NCI-H2081 (cell line): ENCODE data around the gene SOAT2.

Experiments
- DNase-seq, 2 experiments: peaks; one replicate each; lab custom pipeline; 2025; lab: John Stamatoyannopoulos, UW

Gene SOAT2, protein sequence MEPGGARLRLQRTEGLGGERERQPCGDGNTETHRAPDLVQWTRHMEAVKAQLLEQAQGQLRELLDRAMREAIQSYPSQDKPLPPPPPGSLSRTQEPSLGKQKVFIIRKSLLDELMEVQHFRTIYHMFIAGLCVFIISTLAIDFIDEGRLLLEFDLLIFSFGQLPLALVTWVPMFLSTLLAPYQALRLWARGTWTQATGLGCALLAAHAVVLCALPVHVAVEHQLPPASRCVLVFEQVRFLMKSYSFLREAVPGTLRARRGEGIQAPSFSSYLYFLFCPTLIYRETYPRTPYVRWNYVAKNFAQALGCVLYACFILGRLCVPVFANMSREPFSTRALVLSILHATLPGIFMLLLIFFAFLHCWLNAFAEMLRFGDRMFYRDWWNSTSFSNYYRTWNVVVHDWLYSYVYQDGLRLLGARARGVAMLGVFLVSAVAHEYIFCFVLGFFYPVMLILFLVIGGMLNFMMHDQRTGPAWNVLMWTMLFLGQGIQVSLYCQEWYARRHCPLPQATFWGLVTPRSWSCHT

DNA sequence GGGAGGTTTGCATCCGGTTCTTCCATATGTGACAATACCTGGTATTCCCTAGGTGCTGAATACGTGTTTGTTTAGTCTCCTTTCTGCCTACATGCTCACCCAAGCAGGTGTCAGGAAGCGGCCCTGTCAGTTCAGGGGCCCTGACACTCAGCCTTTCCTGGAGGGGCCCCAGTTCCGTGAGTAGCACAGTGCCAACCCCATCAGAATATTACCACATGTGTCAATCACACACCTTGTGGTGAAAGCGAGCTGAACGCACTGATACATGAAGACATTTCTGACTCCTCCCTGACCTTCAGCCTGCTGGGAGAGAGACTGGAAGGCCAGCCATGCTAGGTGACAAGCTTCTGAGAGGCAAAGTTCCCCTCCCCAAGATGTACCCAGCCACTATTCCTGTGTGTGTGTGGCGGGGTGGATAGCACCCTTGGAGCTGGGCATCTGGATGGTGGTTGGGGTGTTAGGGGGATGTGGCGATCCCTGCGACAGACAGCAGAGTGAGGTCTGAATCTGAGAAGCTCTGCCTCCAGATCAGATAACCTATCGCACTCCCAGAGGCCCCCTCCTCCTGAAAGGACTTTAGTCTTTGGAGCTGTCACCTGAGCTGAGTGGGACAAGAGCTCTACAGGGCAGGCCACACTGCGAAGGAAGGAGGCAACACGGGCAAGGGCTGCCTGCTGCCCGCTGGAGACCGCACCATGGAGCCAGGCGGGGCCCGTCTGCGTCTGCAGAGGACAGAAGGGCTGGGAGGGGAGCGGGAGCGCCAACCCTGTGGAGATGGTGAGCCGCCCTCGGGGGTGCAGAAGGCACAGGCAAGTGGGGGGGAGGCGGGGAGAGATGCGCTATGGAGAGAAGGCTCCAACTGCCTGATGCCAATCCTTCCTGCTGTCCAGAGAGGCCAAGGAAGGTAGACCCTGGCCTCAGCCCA lies at the start of gene SOAT2:
Gene SOAT2, plus strand, starts transcription at position 604 of the 925 bp plus-strand sequence. Its CDS starts 92 bp downstream, at position 696.
- DNase-seq, result peak; percentile 12 to 46

DNA sequence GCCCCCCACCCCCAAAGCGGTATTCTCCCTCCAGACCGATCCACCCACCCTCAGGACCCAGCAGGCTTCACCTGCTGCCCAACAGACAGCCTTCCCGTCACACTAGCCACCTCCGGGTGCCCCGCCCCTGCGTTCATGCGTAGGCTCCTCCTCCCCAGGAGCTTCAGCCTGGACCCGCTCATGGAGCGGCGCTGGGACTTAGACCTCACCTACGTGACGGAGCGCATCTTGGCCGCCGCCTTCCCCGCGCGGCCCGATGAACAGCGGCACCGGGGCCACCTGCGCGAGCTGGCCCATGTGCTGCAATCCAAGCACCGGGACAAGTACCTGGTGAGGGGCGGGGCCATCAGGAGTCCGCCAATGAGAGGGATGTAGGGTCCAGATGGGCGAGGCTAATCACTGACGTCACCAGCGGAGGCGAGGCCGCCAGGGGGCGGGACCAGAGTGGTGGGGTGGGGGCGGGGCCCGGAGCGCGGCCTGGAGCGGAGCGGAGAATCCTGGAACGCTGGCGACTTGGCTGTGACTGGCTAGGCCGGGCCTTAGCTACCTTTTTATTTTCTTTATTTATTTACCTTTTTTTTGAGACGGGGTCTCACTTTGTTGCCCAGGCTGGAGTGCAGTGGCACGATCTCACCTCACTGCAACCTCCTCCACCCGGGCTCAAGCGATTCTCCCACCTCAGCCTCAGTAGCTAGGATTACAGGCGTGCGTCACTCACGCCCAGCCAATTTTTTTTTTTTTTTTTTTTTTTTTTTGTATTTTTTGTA lies 49.0 kb upstream of the SOAT2 start:
- DNase-seq, result peak; percentile 94 to 96

DNA sequence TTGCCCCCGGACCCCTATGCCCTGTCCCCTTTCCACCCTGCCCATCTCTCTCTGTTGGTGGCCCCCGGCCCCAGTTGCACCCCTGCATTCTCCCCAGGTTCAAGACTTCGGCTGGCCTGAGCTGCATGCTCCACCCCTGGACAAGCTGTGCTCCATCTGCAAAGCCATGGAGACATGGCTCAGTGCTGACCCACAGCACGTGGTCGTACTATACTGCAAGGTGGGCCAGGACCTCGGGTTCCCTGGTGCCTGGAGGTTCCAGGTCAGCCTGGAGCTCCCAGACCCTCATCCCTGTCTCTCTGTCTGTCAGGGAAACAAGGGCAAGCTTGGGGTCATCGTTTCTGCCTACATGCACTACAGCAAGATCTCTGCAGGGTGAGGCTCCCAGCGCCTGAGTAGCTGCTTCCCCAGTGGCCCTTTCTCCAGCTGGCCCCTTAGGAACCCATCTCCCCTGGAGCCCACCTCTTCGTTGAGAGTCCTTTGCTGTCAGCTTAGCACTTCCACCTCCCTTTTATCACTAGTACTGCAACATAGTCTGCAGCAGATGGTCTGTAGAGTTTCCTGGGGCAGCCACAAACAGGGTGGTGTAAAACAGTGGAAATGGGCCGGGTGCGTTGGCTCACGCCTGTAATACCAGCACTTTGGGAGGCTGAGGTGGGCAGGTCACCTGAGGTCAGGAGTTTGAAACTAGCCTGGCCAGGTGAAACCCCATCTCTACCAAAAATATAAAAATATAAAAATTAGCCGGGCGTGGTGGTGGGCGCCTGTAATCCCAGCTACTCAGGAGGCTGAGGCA lies 47.6 kb upstream of the SOAT2 start:
- no peak for DNase-seq

DNA sequence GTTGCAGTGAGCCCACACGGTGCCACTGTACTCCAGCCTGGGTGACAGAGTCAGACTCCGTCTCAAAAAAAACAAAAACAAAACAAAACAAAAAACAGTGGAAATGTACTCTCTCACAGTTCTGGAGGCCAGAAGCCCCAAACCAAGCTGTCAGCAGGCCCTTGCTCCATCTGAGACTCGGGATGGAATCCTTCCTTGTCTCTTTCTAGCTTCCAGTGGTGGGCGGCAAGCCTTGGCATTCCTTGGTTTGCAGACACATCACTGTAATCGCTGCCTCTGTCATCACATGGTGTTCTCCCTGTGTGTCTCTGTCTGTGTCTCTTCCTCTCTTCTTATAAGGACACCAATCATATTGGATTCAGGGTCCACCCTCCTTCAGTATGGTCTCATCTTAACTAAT lies 47.0 kb upstream of the SOAT2 start:
- DNase-seq, result no peak

DNA sequence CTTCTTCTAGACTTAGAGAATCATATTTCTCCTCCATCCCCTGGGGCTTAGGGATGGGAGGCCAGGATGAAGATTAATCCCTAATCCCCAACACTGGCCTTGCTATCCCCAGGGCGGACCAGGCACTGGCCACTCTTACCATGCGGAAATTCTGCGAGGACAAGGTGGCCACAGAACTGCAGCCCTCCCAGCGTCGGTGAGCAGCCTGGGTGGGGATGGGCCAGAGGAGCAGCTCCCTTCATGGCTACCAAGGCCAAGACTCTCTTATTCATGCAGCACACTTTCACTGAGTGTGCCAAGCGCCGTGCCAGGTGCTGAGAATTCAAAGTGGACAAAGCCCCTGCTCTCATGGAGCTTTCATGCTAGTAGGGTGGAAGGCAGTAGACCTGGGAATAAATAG lies 46.4 kb upstream of the SOAT2 start:
- no peak for DNase-seq

DNA sequence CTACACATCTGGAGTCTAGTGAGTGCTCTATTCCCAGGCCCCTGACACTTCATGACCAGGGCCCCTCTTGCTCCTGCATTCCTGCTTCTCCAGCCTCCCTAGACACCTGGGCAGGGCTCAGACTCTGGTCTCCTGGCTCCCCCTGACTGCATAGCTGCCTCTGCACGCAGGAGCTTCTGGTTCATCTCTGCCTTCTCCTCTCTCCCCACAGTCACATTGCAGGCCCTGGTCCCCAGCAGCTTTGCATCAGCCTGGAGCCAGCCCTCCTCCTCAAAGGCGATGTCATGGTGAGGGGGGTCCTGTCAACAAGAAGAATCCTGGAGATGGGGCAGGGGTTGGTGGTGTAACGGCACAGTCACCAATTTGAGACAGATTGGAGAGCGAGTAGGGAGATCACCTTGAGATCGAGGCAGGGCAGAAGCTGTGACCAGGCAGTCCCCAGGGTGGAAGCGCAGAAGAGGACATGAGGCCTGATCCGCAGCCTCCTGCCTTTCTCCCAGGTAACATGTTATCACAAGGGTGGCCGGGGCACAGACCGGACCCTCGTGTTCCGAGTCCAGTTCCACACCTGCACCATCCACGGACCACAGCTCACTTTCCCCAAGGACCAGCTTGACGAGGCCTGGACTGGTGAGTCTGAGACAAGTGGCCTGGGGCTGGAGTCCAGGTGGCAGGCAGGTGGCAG lies 45.3 kb upstream of the SOAT2 start:
- no peak for DNase-seq

DNA sequence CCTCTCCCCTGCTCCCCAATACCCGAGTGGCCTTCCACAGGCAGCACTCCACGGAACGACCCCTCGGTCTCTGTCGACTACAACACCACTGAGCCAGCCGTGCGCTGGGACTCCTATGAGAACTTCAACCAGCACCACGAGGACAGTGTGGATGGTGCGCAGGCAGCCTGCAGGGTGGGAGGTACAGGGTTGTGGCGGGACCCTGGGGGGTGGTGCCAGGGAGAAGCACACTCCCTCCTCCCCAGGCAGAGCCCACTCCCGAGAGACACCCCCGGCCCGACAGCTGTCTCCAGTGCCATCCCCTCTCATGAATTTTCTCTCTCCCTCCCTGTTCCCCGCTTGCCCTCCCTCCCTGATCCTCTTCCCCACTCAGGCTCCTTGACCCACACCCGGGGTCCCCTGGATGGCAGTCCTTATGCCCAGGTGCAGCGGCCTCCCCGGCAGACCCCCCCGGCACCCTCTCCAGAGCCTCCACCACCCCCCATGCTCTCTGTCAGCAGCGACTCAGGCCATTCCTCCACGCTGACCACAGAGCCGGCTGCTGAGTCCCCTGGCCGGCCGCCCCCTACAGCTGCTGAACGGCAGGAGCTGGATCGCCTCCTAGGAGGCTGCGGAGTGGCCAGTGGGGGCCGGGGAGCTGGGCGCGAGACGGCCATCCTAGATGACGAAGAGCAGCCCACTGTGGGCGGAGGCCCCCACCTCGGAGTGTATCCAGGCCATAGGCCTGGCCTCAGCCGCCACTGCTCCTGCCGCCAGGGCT lies 44.4 kb upstream of the SOAT2 start:
- DNase-seq, result no peak

DNA sequence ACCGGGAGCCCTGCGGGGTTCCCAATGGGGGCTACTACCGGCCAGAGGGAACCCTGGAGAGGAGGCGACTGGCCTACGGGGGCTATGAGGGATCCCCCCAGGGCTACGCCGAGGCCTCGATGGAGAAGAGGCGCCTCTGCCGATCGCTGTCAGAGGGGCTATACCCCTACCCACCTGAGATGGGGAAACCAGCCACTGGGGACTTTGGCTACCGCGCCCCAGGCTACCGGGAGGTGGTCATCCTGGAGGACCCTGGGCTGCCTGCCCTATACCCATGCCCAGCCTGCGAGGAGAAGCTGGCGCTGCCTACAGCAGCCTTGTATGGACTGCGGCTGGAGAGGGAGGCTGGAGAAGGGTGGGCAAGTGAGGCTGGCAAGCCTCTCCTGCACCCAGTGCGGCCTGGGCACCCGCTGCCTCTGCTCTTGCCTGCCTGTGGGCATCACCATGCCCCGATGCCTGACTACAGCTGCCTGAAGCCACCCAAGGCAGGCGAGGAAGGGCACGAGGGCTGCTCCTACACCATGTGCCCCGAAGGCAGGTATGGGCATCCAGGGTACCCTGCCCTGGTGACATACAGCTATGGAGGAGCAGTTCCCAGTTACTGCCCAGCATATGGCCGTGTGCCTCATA lies 43.7 kb upstream of the SOAT2 start:
- no peak for DNase-seq

DNA sequence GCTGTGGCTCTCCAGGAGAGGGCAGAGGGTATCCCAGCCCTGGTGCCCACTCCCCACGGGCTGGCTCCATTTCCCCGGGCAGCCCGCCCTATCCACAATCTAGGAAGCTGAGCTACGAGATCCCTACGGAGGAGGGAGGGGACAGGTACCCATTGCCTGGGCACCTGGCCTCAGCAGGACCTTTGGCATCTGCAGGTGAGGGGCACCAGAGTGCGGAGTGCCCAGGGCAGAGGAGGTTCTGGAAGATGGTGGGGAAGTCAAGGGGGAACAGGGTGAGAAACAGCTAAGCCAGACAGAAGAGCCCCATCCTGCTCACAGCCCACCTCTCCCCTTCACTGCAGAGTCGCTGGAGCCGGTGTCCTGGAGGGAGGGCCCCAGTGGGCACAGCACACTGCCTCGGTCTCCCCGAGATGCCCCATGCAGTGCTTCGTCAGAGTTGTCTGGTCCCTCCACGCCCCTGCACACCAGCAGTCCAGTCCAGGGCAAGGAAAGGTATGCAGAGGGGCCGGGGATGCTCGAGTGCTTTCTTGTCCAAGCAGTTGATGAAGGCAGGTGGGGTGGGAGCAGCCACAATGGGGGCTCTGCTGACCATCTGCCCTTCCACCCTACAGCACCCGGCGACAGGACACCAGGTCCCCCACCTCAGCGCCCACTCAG lies 43.1 kb upstream of the SOAT2 start:
- no peak for DNase-seq

DNA sequence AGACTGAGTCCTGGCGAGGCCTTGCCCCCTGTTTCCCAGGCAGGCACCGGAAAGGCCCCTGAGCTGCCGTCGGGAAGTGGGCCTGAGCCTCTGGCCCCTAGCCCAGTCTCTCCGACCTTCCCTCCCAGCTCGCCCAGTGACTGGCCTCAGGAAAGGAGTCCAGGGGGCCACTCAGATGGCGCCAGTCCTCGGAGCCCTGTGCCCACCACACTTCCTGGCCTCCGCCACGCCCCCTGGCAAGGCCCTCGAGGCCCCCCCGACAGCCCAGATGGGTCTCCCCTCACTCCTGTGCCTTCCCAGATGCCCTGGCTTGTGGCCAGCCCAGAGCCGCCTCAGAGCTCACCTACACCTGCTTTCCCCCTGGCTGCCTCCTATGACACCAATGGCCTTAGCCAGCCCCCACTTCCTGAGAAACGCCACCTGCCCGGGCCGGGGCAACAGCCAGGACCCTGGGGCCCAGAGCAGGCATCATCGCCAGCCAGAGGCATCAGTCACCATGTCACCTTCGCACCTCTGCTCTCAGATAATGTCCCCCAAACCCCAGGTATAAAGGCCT lies 42.5 kb upstream of the SOAT2 start:
- DNase-seq, result peak; percentile 41 to 76

DNA sequence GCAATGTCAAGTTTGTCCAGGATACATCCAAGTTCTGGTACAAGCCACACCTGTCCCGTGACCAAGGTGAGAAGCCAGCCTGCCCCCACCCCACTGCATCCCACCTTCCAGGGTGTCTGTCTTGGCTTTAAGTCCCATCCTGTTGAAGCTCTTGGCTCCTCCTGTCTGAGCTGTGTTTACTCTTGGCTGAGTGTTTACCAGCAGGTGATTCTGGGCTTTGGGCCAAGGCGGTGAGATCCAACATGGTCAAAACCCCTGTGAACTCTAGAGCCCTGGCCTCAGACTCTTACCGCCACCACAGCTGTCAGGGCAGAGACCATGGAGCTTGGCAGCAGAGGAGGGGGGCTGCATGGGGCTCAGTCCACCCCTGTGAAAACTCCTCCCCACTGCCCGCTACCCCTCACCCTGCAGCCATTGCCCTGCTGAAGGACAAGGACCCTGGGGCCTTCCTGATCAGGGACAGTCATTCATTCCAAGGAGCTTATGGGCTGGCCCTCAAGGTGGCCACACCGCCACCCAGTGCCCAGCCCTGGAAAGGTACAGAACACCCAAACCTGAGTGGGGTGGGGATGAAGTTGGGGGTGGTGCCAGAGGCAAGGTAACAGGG lies 41.8 kb upstream of the SOAT2 start:
- DNase-seq, result peak; percentile 56 to 85

DNA sequence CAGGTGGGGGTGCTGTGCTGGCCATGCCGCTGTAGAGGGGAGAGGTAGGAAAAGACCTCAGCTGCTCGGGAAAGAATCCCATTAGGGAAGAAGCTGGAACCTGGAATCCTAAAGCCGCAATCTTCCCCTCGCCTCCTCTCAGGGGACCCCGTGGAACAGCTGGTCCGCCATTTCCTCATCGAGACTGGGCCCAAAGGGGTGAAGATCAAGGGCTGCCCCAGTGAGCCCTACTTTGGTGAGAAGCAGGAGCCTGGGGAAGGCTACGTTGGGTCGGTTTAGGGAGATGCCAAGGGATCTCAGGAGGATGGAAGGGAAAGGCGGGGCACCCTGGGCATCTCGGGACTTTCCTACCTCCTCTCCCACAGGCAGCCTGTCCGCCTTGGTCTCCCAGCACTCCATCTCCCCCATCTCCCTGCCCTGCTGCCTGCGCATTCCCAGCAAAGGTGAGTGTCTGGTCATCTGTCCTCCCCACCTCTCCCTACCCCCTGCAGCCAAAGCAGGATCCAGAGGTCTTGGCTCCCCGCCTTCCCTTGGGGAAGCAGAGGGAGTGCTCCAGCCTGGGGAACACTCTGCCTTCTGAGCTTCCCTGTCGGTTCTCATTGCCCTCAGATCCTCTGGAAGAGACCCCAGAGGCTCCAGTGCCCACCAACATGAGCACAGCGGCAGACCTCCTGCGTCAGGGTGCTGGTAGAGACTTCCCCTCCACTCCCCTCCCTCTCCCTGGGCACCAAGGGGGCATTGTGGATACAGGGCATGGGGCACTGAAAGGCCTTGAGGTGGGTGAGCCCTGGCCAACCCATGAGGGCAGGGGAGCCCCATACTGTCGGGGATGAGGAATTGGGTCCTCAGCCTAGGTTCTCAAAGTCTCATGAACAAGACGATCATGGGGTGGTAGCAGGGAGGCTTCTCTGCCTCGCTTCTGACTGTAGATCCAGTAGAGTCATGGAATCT lies 41.0 kb upstream of the SOAT2 start:
- no peak for DNase-seq

DNA sequence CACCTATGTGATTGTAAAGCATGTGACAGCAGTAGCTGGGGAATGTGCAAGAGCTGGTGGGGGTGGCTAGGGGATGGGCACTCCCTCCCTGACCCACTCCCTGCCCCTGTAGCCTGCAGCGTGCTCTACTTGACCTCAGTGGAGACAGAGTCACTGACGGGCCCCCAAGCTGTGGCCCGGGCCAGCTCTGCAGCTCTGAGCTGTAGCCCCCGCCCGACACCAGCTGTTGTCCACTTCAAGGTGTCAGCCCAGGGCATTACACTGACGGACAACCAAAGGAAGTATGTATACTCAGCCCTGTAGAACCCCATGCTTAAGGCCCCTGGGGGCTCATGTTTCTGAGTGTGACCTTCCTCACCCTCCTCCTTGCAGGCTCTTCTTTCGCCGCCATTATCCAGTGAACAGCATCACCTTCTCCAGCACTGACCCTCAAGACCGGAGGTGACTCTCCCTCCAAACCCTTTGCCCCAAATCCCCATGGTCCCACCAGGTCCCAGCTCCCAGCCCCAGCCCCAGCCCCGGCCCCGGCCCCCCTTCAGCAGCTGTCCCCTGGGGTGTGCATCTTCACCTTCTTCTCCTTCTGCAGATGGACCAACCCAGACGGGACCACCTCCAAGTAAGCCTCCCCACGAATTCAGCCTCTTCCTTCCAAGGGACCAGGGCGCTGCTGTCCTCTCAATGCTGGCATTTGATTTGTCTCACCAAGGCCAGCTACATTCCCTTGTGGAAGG lies 40.1 kb upstream of the SOAT2 start:
- no peak for DNase-seq

DNA sequence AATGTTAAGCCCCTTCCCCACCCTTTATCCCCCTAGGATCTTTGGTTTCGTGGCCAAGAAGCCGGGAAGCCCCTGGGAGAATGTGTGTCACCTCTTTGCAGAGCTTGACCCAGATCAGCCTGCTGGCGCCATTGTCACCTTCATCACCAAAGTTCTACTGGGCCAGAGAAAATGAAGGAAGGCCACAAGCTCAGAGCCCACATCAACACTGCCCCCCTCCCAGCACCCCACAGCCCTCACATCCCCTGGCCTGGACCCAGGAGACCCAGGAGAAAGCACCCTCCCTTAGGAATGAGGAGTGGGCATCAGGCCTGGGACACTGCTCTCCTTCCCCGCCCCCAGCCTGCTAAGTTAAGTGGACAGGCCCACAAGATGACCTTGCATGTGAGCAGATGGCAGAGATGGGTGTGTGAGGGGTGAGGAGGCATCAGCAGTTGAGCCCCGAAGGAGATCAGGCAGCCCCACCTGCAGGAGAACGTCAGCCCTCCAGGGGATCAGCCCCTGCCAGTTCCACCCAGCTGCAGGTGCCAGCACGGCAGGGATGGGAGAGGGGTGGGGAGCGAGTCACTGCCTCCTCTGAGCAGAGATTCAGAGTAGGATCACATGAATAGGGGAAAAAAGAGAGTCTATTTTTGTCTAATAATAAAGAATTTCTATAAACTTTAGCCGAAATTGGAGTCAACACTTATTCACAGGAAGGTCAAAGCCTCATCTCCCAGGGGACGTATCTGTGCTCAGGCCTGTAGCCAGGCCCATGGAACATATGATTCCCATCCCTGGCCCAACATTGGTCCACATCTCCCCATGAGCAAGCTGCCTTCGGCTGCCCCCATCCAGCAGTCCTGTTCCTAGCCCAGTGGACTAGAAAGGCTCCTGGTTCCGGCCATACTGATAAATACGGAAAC lies 39.3 kb upstream of the SOAT2 start:
- peak; percentile 40 to 53 for DNase-seq
